Psoas muscle (tissue), 8 donors: ENCODE results near the gene MTRR. TPM values are rescaled to one million over a fixed set of nuclear protein-coding genes. Genes with fewer than 3 reads are reported as not detected.

Source experiments
- ATAC-seq, 4 donors: fragments of 200-7000 bp; cut with Tn5 transposase; one replicate each; pipeline ENCODE4 v1.9.1; 2020; ENCODE audit warnings: moderate library complexity in 3 of 4, mild to moderate bottlenecking in 2 of 4
- DNase-seq, 2 donors: peaks; one replicate each; pipeline ENCODE4 v3.0.0-alpha.2; 2020
- H3K27ac ChIP-seq: fragments of 200-600 bp; one replicate; pipeline ENCODE4 v1.8.0; 2022
- H3K27me3 ChIP-seq, 3 donors: fragments of 200-600 bp in 1 of 3; one replicate each; pipeline versions ENCODE4 v1.6.1 to v1.8.0; 2013 to 2022; ENCODE audit warnings: low read length in 2 of 3, mild to moderate bottlenecking in 2 of 3, moderate library complexity in 1 of 3; ENCODE audit not compliant: insufficient read depth in 3 of 3
- H3K36me3 ChIP-seq, 2 donors: fragments of 200-600 bp in 1 of 2; one replicate each; pipeline versions ENCODE4 v1.6.1 to v1.8.0; 2013 to 2022; ENCODE audit warnings: low read depth in 1 of 2, mild to moderate bottlenecking in 1 of 2, moderate library complexity in 1 of 2; ENCODE audit not compliant: insufficient read depth in 1 of 2
- H3K4me1 ChIP-seq: fragments of 200-600 bp; one replicate; pipeline ENCODE4 v1.8.0; 2022
- H3K4me3 ChIP-seq: fragments of 200-600 bp; one replicate; pipeline ENCODE4 v1.8.0; 2022; ENCODE audit warnings: mild to moderate bottlenecking
- H3K9me3 ChIP-seq: fragments of 200-600 bp; one replicate; pipeline ENCODE4 v1.8.0; 2022
- WGBS, 3 donors: extraction: QIAGEN DNeasy Blood & Tissue Kit; methylation state at CpG; one replicate each; pipeline versions ENCODE4 v1.1.6 to v1.1.7; 2013; 5-methylcytosine and 5-hydroxymethylcytosine counted together
- intact Hi-C, 2 donors: fragments of 100-400 bp; cut with DNase I; formaldehyde crosslinking; loops; one replicate each; pipeline versions ENCODE4 v1.11.0 to v1.14.2; 2022
- polyA plus RNA-seq, 3 donors: library from polyadenylated mRNA; stranded (reverse); fragments of 200-250 nt; gene quantifications; one replicate each; pipeline ENCODE4 v1.2.3, GENCODE V29; 2013
- total RNA-seq, 4 donors: library from RNA; stranded (reverse); fragmentation: NEBNext Ultra II Directional in 2 of 4; extraction: Animal tissue kit (Norgen Biotek cat#: 25700) in 2 of 4; gene quantifications; one replicate each; pipeline versions ENCODE4 v1.2.1 to v1.2.4, GENCODE V29; 2021 to 2023
- TF ChIP-seq, protein P1 (sequence below): fragments of 200-600 bp; IDR thresholded peaks from one replicate; pipeline ENCODE4 v1.8.0; 2022; ENCODE audit warnings: antibody characterized with exemption
- donor health status: healthy with polysubstance abuse.
- donor health status: DM: no; HTN: no; CAD: no; lungs with moderate emphysema.
- donor health status: Bipolar disorder and iron deficiency.
- donor health status: healthy.
- donor health status: DM: yes; HTN: yes; CAD: no.
- donor health status: DM: no; HTN: no; CAD: no.
- donor health status: DM: no; HTN: no; CAD: no.
- donor health status: DM: yes; HTN: yes; CAD: no.

The MTRR gene
- total and polyA plus RNA-seq, 7 donors, result 22.6 to 69.1 (median 63.3) TPM

DNA sequence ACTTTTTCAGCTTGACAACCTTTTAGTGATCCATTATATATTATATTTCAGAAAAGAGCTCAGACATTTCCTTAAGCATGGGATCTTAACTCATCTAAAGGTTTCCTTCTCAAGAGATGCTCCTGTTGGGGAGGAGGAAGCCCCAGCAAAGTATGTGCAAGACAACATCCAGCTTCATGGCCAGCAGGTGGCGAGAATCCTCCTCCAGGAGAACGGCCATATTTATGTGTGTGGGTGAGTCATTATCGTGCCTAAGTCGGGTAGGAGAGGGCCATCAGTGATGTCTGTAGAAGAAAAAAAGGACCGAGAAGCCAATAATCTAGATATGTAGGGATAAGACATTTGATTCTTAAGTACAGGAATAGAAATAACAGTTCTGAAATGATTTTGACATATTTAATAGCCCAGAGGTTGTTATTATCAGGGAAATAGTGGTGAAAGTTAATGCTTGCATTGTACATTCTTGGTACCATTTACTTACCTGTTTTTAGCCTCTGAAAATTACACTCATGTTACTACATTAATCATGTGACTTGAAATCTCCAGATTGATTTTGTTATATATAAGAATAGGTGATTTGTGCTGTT lies 28.2 kb downstream of the MTRR start:
- peaks cover 12 to 100% of the 10 kb centered on the region in 2 donors for H3K36me3 ChIP-seq
- no peak overlapping the region for H3K4me3 ChIP-seq
- ATAC-seq (no peak), DNase-seq (no peak)
- no peak overlapping the region for H3K27ac ChIP-seq
- TF ChIP-seq, protein P1, sequence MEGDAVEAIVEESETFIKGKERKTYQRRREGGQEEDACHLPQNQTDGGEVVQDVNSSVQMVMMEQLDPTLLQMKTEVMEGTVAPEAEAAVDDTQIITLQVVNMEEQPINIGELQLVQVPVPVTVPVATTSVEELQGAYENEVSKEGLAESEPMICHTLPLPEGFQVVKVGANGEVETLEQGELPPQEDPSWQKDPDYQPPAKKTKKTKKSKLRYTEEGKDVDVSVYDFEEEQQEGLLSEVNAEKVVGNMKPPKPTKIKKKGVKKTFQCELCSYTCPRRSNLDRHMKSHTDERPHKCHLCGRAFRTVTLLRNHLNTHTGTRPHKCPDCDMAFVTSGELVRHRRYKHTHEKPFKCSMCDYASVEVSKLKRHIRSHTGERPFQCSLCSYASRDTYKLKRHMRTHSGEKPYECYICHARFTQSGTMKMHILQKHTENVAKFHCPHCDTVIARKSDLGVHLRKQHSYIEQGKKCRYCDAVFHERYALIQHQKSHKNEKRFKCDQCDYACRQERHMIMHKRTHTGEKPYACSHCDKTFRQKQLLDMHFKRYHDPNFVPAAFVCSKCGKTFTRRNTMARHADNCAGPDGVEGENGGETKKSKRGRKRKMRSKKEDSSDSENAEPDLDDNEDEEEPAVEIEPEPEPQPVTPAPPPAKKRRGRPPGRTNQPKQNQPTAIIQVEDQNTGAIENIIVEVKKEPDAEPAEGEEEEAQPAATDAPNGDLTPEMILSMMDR, result no peak
- intact Hi-C loops, result no loop called here
- WGBS, 3 donors, result 67 to 81% (median 71%) methylated on average over 5 of the region's 5 CpGs
- no peaks in the 10 kb centered on the region for H3K4me1 ChIP-seq
- H3K9me3 ChIP-seq, result no peaks in the 10 kb centered on the region
- no peaks in the 10 kb centered on the region for H3K27me3 ChIP-seq

DNA sequence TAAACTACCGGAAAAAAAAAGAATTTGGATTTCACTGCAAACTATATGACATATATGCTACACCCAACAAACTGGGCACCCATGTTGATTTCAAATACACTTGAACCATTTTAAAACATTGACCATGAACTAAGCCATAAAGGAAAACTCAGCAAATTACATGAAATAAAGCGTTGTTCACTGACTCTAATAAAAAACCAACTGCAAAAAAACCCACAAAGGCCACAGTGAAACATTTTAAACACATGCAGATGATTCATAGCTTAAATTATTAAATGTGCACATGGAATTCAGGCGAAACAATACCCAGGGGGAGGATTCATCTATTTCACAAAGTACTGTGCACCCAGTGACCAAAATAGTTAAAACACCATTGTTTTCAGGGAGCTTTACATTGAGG lies 33.3 kb downstream of the MTRR start:
- DNase-seq (no peak), ATAC-seq (no peak)
- WGBS, 3 donors, result 81 to 93% (median 91%) methylated on average over 3 of the region's 3 CpGs

DNA sequence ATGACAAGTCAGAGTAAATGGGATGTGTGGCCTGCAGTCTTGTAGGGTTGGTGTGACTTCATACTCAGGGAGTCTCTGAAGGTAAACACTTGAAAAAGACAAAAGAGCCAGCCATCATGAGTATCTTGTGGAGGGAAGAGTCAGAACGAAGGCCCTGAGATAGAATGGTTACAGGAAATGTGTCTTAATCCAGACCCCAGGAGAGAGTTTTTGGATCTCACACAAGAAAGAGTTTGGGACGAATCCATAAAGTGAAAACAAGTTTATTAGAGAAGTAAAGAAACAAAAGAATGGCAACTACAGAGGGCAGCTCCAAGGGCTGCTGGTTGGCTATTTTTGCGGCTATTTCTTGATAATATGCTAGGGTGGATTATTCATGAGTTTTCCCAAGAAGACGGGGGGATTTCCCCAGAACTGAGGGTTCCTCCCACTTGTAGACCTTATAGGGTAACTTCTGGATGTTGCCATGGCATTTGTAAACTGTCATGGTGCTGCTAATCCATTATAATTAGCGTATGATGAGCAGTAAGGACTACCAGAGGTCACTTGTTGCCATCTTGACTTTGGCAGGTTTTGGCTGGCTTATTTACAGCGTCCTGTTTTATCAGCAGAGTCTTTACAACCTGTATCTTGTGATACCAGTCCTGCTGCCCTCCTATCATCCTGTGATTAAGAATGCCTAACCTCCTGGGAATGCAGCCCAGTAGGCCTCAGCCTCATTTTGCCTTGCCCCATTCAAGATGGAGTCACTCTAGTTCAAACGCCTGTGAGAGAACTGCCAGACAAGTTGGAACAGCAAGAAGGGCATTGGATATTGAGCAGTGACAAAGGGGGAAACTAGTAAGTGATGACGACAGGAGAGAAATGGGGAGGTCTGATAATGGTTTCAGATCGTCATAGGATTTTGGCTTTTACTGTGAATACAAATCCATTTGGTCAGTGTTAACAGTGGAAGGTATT lies 34.0 kb downstream of the MTRR start:
- Histone ChIP-seq H3K4me1 (no peaks in the 10 kb centered on the region), H3K9me3 (peaks cover under 1% of the 10 kb centered on the region), H3K36me3 (peaks cover 10 to 79% of the 10 kb centered on the region in 2 donors), H3K27me3 (no peaks in the 10 kb centered on the region), H3K4me3 (no peak overlapping the region), H3K27ac (no peak overlapping the region)
- WGBS, 3 donors, result 88 to 92% (median 92%) methylated on average over 9 of the region's 9 CpGs
- ATAC-seq, result no peak
- intact Hi-C loops, result no loop called here
- no peak for DNase-seq
- TF ChIP-seq, protein P1, result no peak

More for the DNA sequence above, 33.3 kb downstream of the MTRR start:
- no peak overlapping the region for H3K27ac ChIP-seq
- intact Hi-C loops, result no loop called here
- H3K4me1 ChIP-seq, result no peaks in the 10 kb centered on the region
- TF ChIP-seq, protein P1, result no peak
- no peak overlapping the region for H3K4me3 ChIP-seq
- peaks cover 10 to 86% of the 10 kb centered on the region in 2 donors for H3K36me3 ChIP-seq
- no peaks in the 10 kb centered on the region for H3K27me3 ChIP-seq
- no peaks in the 10 kb centered on the region for H3K9me3 ChIP-seq

DNA sequence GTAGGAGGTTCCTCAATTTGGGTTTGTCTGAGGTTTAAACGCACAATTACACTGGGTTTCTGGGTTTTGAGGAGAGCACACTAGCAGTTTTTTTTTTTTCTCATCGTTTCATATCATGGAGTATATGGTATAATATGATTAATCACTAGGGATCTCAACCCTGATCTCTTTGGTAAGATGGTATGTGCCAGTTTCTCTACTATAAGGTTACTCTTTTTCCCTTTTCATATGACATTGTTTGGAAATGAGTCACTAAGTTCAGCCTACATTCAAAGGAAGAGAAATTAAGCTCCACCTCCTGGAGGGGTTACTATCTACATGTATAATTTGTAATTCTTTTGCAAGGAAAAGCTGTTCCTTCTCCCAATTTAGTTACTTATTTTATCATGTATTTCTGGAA lies 35.2 kb downstream of the MTRR start:
- no peak overlapping the region for H3K27ac ChIP-seq
- TF ChIP-seq, protein P1, result no peak
- H3K4me1 ChIP-seq, result no peaks in the 10 kb centered on the region
- no peak for DNase-seq
- H3K4me3 ChIP-seq, result no peak overlapping the region
- intact Hi-C loops, result no loop called here
- H3K27me3 ChIP-seq, result no peaks in the 10 kb centered on the region
- WGBS, 3 donors, result 91 to 94% (median 93%) methylated on average over 2 of the region's 2 CpGs
- no peak for ATAC-seq
- peaks cover 9% of the 10 kb centered on the region for H3K9me3 ChIP-seq
- H3K36me3 ChIP-seq, result peaks cover 7 to 72% of the 10 kb centered on the region in 2 donors
